ENCODE data around the gene MMP25.

The MMP25 gene

GRCh38 chr16:3045758-3046640, at the start of gene MMP25:
TSS of gene MMP25 (plus strand) at chr16:3046561. CDS start at chr16:3046918, 357 bp downstream.
- DNase-seq (ENCODE audit: low read depth in 2 of 2, low spot score in 1 of 2) = no peak

- no peak for DNase-seq (ENCODE audit: low read depth in 2 of 2, low spot score in 1 of 2)
Measured at GRCh38 chr16:2999929-3000328, 46.4 kb upstream of the MMP25 start.

- no peak for DNase-seq (ENCODE audit: low read depth in 2 of 2, low spot score in 1 of 2)
Measured at GRCh38 chr16:3000540-3000939, 45.8 kb upstream of the MMP25 start.

GRCh38 chr16:3001316-3001715, 45.0 kb upstream of the MMP25 start:
- no peak for DNase-seq (ENCODE audit: low read depth in 2 of 2, low spot score in 1 of 2)

- DNase-seq (ENCODE audit: low read depth in 2 of 2, low spot score in 1 of 2) = peak; percentile 80 to 93
Measured at GRCh38 chr16:3003582-3004270, 42.6 kb upstream of the MMP25 start.

- no peak for DNase-seq (ENCODE audit: low read depth in 2 of 2, low spot score in 1 of 2)
Measured at GRCh38 chr16:3004319-3004718, 42.0 kb upstream of the MMP25 start.

- DNase-seq (ENCODE audit: low read depth in 2 of 2, low spot score in 1 of 2) = no peak
Measured at GRCh38 chr16:3004781-3005284, 41.5 kb upstream of the MMP25 start.

GRCh38 chr16:3007059-3007956, 39.1 kb upstream of the MMP25 start:
- DNase-seq (ENCODE audit: low read depth in 2 of 2, low spot score in 1 of 2) = no peak

GRCh38 chr16:3007957-3008689, 38.2 kb upstream of the MMP25 start:
- DNase-seq (ENCODE audit: low read depth in 2 of 2, low spot score in 1 of 2) = no peak

- DNase-seq (ENCODE audit: low read depth in 2 of 2, low spot score in 1 of 2) = no peak
Measured at GRCh38 chr16:3008690-3009037, 37.7 kb upstream of the MMP25 start.

- DNase-seq (ENCODE audit: low read depth in 2 of 2, low spot score in 1 of 2) = no peak
Measured at GRCh38 chr16:3009568-3010390, 36.6 kb upstream of the MMP25 start.

GRCh38 chr16:3010510-3010909, 35.9 kb upstream of the MMP25 start:
- DNase-seq (ENCODE audit: low read depth in 2 of 2, low spot score in 1 of 2) = no peak

GRCh38 chr16:3012246-3012645, 34.1 kb upstream of the MMP25 start:
- no peak for DNase-seq (ENCODE audit: low read depth in 2 of 2, low spot score in 1 of 2)

- no peak for DNase-seq (ENCODE audit: low read depth in 2 of 2, low spot score in 1 of 2)
Measured at GRCh38 chr16:3012828-3013420, 33.4 kb upstream of the MMP25 start, which contains the start of gene CLDN9. TSS of gene CLDN9 (plus strand) at chr16:3012923. CDS start at chr16:3013363, 440 bp downstream.

GRCh38 chr16:3013491-3013951, 32.8 kb upstream of the MMP25 start:
- DNase-seq (ENCODE audit: low read depth in 2 of 2, low spot score in 1 of 2) = no peak

- DNase-seq (ENCODE audit: low read depth in 2 of 2, low spot score in 1 of 2) = no peak
Measured at GRCh38 chr16:3013998-3014690, 32.2 kb upstream of the MMP25 start.

GRCh38 chr16:3014971-3015370, 31.4 kb upstream of the MMP25 start:
- no peak for DNase-seq (ENCODE audit: low read depth in 2 of 2, low spot score in 1 of 2)

GRCh38 chr16:3015865-3016521, 30.4 kb upstream of the MMP25 start:
- DNase-seq (ENCODE audit: low read depth in 2 of 2, low spot score in 1 of 2) = no peak
